K562 (cell line): Measurements from ENCODE around the gene MON1A. TPM values are rescaled to one million over a fixed set of nuclear protein-coding genes. Genes with fewer than 3 reads are reported as not detected.

ENCODE experiments used
- ATF1 ChIP-seq, 2 experiments: fragments of 450-650 bp in 1 of 2; IDR thresholded peaks; 2 replicates each; pipeline ENCODE4 v1.6.1; 2016; ENCODE audit warnings: missing compliant biosample characterization in 1 of 2, missing genetic modification characterization in 1 of 2
- CCNT2 ChIP-seq: IDR thresholded peaks from 2 replicates; pipeline ENCODE4 v1.6.1; 2011; ENCODE audit warnings: borderline replicate concordance, low read depth, mild to moderate bottlenecking, moderate library complexity, mixed read lengths, low read length; ENCODE audit not compliant: insufficient read length; ENCODE audit errors: extremely low read depth
- DMBX1 ChIP-seq: fragments of 250-450 bp; sonication (Bioruptor Pico); IDR thresholded peaks from 2 replicates; pipeline ENCODE4 v1.8.0; 2022; ENCODE audit warnings: inconsistent platforms, mild to moderate bottlenecking, moderate library complexity, borderline replicate concordance
- ERF ChIP-seq: fragments of 450-650 bp; formaldehyde crosslinking; IDR thresholded peaks from 2 replicates; pipeline ENCODE4 v1.4.0; 2020; ENCODE audit warnings: mild to moderate bottlenecking, mixed read lengths
- ETV5 ChIP-seq: sonication (generic); formaldehyde crosslinking; IDR thresholded peaks from 2 replicates; pipeline ENCODE4 v1.4.0; 2020; ENCODE audit warnings: low read depth, mild to moderate bottlenecking, missing genetic modification reagents
- FOXP1 ChIP-seq: sonication (generic); formaldehyde crosslinking; IDR thresholded peaks from 2 replicates; pipeline ENCODE4 v1.8.0; 2022; ENCODE audit warnings: mild to moderate bottlenecking, missing genetic modification reagents
- KDM5B ChIP-seq: fragments of 200-600 bp; sonication (generic); IDR thresholded peaks from 2 replicates; pipeline ENCODE4 v1.6.1; 2012; ENCODE audit warnings: low read depth, mild to moderate bottlenecking, moderate library complexity, low read length, control low read depth, inconsistent platforms; ENCODE audit not compliant: insufficient replicate concordance
- MAZ ChIP-seq, 2 experiments: fragments of 450-650 bp in 1 of 2; sonication (generic) in 1 of 2; formaldehyde crosslinking; IDR thresholded peaks in 1 of 2; conservative IDR thresholded peaks in 1 of 2; 2 replicates each; pipeline versions ENCODE4 v1.4.0 to v1.5.0; 2020; ENCODE audit warnings: mild to moderate bottlenecking in 1 of 2, missing genetic modification reagents in 1 of 2
- MTA3 ChIP-seq: fragments of 450-650 bp; formaldehyde crosslinking; IDR thresholded peaks from 2 replicates; pipeline ENCODE4 v1.6.1; 2017; ENCODE audit warnings: mild to moderate bottlenecking, borderline replicate concordance
- RNF2 ChIP-seq: sonication (generic); IDR thresholded peaks from 2 replicates; pipeline ENCODE4 v1.6.1; 2016
- TARDBP ChIP-seq: fragments of 450-650 bp; IDR thresholded peaks from 2 replicates; pipeline ENCODE4 v1.6.1; 2016
- TBL1XR1 ChIP-seq, 2 experiments: IDR thresholded peaks; 2 replicates each; pipeline ENCODE4 v1.6.1; 2012; ENCODE audit warnings: improper control_type of control experiment in 2 of 2, low read length in 2 of 2, mild to moderate bottlenecking in 1 of 2
- TCFL5 ChIP-seq: fragments of 250-450 bp; sonication (Bioruptor Pico); conservative IDR thresholded peaks from 2 replicates; pipeline ENCODE4 v1.6.1; 2021; ENCODE audit warnings: mild to moderate bottlenecking, moderate library complexity, matching md5 sums
- YY1 ChIP-seq, 3 experiments: IDR thresholded peaks; 2 replicates each; pipeline ENCODE4 v1.6.1; 2011; ENCODE audit warnings: low read length in 2 of 3, mild to moderate bottlenecking in 2 of 3, moderate library complexity in 2 of 3, borderline replicate concordance in 1 of 3, control low read depth in 1 of 3, low read depth in 1 of 3; ENCODE audit not compliant: insufficient read depth in 3 of 3, insufficient replicate concordance in 2 of 3, control insufficient read depth in 1 of 3, insufficient read length in 1 of 3; ENCODE audit errors: extremely low read depth in 1 of 3
- polyA plus RNA-seq, 8 experiments: library from polyadenylated mRNA; depleted of rRNA in 4 of 8; stranded (reverse) in 5 of 8; unstranded in 3 of 8; fragments of >200 nt; fragmentation: Nextera tagmentation in 2 of 8; fragmentation: Illumina TruSeq in 1 of 8; extraction: Ambion mirVana in 2 of 8; extraction: Trizol in 1 of 8; gene quantifications; 2 replicates each; pipeline versions ENCODE4 v1.2.1 to v1.2.3, GENCODE V29; 2011 to 2014; ENCODE audit warnings: inconsistent platforms in 1 of 8, missing spikeins in 1 of 8
- total RNA-seq, 7 experiments: library from RNA; depleted of rRNA in 6 of 7; stranded (reverse); fragments of >200 nt in 6 of 7; fragmentation: Illumina TruSeq in 2 of 7; extraction: Trizol in 2 of 7; gene quantifications; 2 replicates each; pipeline versions ENCODE4 v1.2.1 to v1.2.3, GENCODE V29; 2011 to 2021; ENCODE audit warnings: low replicate concordance in 1 of 7
- TF ChIP-seq, protein P1 (sequence below): sonication (generic); formaldehyde crosslinking; IDR thresholded peaks from 2 replicates; pipeline ENCODE4 v1.8.1; 2023; ENCODE audit warnings: mild to moderate bottlenecking, missing genetic modification reagents
- TF ChIP-seq, protein P2 (sequence below): fragments of 250-450 bp; sonication (Bioruptor Pico); IDR thresholded peaks from 2 replicates; pipeline ENCODE4 v1.8.0; 2022; ENCODE audit warnings: moderate library complexity, mild to moderate bottlenecking, inconsistent platforms
- TF ChIP-seq, protein P3 (sequence below): sonication (generic); formaldehyde crosslinking; IDR thresholded peaks from 2 replicates; pipeline ENCODE4 v1.8.0; 2022; ENCODE audit warnings: mild to moderate bottlenecking, missing genetic modification reagents
- TF ChIP-seq, protein P4 (sequence below): fragments of 200-800 bp; sonication (Bioruptor generic); IDR thresholded peaks from 2 replicates; pipeline ENCODE4 v1.6.1; 2017; ENCODE audit warnings: missing genetic modification characterization, missing compliant biosample characterization

Gene MON1A
- total and polyA plus RNA-seq, 9 of the 15 experiments (the other 6 are each of a cell fraction or from before 2014, with no cell fraction given), result 1.1 to 13.8 (median 6.8) TPM

DNA sequence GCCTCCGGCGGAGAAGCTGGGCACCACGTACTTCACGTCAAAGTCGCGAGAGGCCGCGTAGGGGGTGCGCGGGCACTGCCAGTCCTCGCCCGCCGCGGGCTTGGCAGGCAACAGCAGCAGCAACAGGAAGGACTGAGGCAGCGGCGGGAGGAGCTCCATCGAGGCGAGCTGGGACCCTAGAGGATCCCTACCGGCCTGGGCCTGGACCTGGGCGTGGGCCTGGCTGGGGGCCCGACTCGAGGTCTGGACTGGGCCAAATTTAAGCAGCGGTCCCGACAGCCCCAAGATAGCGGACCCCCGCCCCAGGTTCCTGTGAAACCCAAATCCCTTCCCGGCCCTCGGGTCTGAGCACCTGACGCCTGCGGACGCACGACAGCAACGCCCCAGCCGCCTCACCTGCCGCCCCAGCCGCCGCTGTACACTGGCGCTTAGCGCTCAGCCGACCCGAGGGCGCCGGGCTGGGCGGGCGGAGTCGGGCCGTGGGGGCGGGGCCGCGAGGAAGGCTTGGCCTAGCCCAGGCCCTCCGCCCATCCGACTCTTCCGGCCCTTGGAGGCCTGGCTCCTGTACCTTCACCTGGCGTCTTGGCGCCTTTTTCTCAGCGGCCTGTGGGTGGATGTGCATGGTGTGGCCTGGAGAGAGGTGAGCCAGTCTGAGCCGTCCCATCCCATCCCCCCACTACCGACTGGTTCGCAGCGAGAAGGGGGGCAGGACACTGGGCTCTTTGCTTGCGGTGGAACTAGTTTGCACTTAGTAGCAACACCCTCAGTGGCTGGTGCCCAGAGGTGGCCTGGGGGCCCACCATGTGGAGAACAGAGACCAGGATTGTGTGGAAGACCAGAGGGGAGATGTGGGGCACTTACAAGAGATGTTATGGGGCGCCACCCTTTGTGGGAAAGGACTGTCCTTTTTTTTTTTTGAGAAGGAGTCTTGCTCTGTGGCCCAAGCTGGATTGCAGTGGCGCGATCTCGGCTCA, 25.9 kb downstream of the MON1A start, which contains the start of gene MST1R (continued):
- TF ChIP-seq FOXP1 (CRISPR knock-in tag), result 0 out of 2 replicates have a peak, but pooled peaks have one; percentile 42
- no peak for TF ChIP-seq ATF1 (CRISPR knock-in tag; IDR thresholded peaks at IDR 0.05)
- TF ChIP-seq ATF1 (tag; IDR thresholded peaks at IDR 0.05), result peak; percentile 26; the same call in 1 of the 2 replicates
- TF ChIP-seq ETV5 (CRISPR knock-in tag), result peak; percentile 49; the same call in 1 of the 2 replicates
- TF ChIP-seq YY1 (IDR thresholded peaks at IDR 0.05; ENCODE audit: borderline replicate concordance in 1 of 3, control insufficient read depth in 1 of 3, extremely low read depth in 1 of 3, insufficient read depth in 3 of 3, insufficient read length in 1 of 3, insufficient replicate concordance in 2 of 3, low read depth in 1 of 3, low read length in 2 of 3), result peak in 1 of 3 experiments; percentile 52
- TF ChIP-seq DMBX1 (CRISPR knock-in tag), result 0 out of 2 replicates have a peak, but pooled peaks have one; percentile 28
- TF ChIP-seq CCNT2, result peak; percentile 31
- TF ChIP-seq TARDBP, result no peak
- TF ChIP-seq, protein P1, sequence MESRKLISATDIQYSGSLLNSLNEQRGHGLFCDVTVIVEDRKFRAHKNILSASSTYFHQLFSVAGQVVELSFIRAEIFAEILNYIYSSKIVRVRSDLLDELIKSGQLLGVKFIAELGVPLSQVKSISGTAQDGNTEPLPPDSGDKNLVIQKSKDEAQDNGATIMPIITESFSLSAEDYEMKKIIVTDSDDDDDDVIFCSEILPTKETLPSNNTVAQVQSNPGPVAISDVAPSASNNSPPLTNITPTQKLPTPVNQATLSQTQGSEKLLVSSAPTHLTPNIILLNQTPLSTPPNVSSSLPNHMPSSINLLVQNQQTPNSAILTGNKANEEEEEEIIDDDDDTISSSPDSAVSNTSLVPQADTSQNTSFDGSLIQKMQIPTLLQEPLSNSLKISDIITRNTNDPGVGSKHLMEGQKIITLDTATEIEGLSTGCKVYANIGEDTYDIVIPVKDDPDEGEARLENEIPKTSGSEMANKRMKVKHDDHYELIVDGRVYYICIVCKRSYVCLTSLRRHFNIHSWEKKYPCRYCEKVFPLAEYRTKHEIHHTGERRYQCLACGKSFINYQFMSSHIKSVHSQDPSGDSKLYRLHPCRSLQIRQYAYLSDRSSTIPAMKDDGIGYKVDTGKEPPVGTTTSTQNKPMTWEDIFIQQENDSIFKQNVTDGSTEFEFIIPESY (CRISPR knock-in tag), result no peak
- TF ChIP-seq, protein P2, sequence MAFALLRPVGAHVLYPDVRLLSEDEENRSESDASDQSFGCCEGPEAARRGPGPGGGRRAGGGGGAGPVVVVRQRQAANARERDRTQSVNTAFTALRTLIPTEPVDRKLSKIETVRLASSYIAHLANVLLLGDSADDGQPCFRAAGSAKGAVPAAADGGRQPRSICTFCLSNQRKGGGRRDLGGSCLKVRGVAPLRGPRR (CRISPR knock-in tag), result no peak
- TF ChIP-seq, protein P3, sequence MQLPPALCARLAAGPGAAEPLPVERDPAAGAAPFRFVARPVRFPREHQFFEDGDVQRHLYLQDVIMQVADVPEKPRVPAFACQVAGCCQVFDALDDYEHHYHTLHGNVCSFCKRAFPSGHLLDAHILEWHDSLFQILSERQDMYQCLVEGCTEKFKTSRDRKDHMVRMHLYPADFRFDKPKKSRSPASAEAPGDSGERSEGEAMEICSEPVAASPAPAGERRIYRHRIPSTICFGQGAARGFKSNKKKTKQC (CRISPR knock-in tag), result no peak; the same call in 1 of the 2 replicates
- no peak for TF ChIP-seq ERF (CRISPR knock-in tag)
- peak in 1 of 2 experiments; percentile 20; a peak in 2 of 4 replicates for TF ChIP-seq MAZ (CRISPR knock-in tag; conservative IDR thresholded peaks at IDR 0.05 in 1 of 2, IDR thresholded peaks at IDR 0.05 in 1 of 2)
- TF ChIP-seq KDM5B, result peak; percentile 53
- TF ChIP-seq MTA3, result 0 out of 2 replicates have a peak, but pooled peaks have one; percentile 68
- no peak for TF ChIP-seq TCFL5 (CRISPR knock-in tag)
- TF ChIP-seq TBL1XR1 (IDR thresholded peaks at IDR 0.05; ENCODE audit: low read length in 2 of 2), result no peak
- TF ChIP-seq RNF2, result 0 out of 2 replicates have a peak, but pooled peaks have one; percentile 42
- TF ChIP-seq, protein P4, sequence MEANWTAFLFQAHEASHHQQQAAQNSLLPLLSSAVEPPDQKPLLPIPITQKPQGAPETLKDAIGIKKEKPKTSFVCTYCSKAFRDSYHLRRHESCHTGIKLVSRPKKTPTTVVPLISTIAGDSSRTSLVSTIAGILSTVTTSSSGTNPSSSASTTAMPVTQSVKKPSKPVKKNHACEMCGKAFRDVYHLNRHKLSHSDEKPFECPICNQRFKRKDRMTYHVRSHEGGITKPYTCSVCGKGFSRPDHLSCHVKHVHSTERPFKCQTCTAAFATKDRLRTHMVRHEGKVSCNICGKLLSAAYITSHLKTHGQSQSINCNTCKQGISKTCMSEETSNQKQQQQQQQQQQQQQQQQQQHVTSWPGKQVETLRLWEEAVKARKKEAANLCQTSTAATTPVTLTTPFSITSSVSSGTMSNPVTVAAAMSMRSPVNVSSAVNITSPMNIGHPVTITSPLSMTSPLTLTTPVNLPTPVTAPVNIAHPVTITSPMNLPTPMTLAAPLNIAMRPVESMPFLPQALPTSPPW (CRISPR knock-in tag), result peak; percentile 68
